GM18867 (cell line): Measurements from ENCODE around the gene CHRNB2.
"Not testable (repeated sequence)": the region's sequence is repeated elsewhere in the genome, so short reads cannot be mapped to it uniquely, and the experiment has no call there.

ENCODE experiments used
- ATAC-seq: cut with Tn5 transposase; IDR thresholded peaks from one replicate; pipeline ENCODE4 v1.9.1; 2021; ENCODE audit warnings: mild to moderate bottlenecking, moderate library complexity; ENCODE audit not compliant: unreplicated experiment

CHRNB2 gene, protein sequence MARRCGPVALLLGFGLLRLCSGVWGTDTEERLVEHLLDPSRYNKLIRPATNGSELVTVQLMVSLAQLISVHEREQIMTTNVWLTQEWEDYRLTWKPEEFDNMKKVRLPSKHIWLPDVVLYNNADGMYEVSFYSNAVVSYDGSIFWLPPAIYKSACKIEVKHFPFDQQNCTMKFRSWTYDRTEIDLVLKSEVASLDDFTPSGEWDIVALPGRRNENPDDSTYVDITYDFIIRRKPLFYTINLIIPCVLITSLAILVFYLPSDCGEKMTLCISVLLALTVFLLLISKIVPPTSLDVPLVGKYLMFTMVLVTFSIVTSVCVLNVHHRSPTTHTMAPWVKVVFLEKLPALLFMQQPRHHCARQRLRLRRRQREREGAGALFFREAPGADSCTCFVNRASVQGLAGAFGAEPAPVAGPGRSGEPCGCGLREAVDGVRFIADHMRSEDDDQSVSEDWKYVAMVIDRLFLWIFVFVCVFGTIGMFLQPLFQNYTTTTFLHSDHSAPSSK

DNA sequence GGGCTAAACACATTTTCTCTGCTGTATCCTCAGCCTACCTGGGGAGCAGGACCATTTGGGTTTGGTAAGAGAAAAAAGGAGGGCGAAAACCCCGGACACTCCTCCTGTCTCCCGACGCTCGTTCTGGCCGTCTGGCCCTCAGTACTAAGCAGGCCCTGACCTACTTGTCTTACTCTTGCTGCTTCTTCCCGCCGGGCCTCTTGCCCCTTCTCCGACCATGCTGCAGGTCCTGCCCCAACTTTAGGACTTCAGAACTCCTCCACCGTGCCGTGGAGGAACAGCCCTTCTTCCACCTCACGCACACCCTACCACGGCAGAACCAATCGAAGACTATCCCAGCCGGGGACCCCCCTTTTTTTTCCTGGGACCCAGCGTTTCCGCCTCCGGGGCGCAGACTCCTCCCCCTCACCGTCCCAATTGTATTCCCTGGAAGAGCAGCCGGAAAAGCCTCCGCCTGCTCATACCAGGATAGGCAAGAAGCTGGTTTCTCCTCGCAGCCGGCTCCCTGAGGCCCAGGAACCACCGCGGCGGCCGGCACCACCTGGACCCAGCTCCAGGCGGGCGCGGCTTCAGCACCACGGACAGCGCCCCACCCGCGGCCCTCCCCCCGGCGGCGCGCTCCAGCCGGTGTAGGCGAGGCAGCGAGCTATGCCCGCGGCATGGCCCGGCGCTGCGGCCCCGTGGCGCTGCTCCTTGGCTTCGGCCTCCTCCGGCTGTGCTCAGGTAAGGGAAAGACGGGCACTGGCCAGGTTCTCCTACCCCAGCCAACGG is at the start of gene CHRNB2:
Gene CHRNB2 (plus strand): TSS at position 393 of the 771 bp plus-strand sequence. CDS start 267 bp downstream, at position 660.
- no peak for ATAC-seq

DNA sequence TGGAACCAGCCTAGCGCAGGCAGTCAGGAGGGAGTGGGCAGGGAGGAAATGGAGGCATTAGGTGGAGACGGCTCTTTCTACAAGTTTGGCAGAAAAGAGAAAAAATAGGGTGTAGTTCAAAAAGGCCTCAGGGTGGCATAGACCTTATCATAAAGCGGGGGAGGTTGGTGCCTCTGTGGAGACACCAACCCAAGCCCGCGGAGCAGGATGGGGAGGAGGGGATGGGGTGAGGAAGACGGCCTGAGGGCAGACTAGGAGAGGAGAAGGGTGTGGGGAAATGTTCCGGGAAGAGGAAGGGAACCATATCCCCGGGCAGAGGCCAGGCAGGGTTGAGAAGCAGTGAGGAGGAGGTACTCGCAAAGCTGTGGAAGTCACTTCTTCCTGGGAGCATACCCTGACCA is 48.0 kb upstream of the CHRNB2 start:
- ATAC-seq = no peak

DNA sequence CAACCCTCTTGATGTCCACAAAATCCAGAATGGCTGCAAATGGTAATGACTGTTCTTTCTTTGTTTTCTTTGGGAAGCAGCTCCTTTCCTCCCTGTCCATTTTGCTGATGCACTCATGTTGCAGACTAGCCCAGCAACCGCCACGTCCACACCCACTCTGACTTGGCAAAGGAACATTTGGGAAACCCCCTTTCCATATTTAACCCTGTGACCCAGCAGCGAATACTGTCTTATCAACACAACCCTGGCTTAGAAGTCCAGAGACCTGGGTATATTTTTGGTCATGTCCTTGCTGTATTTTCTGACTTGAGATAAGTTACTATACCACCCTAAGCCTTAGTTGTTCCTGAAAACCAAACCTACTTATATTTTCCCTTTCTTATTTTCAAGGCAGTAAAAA is 47.2 kb upstream of the CHRNB2 start:
- ATAC-seq = no peak

DNA sequence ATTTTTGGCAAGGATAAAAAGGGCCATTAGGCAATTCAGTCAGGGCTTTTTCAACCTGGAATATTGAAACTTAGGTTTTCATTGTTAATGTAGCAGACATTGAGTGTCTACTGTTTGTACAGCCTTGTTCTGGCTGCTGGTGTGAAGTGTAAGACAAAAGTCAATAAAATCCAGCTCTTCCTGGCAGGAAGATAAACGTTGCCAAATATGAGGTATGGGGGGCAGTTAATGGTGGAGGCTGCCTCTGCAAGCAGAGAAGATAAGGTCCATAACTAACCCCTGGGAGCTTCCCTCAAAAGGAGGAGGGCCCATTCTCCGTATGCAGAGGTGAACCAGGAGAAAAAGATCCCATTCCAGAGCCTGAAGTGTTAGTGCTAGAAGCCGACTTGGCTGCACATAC is 45.9 kb upstream of the CHRNB2 start:
- no peak for ATAC-seq

DNA sequence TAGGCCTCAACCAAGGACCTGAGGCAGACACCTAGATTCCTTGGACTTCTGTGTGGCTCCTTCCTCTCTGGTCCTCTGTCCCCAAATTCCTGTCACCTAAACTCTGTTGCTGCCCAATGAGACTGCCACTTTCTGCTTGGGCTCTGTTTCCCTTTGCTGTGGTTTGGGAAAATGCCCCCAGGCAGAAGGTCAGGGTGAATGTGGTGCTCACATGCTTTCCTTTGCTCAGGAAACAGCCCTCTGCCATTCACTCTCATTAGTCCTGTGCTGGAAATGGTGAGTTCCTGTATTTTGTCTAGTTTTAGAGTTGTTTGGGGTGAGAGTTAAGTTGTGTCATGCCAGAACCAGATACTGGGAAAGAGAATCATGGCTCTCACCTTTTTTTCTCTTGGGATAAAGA is 42.7 kb upstream of the CHRNB2 start:
- ATAC-seq = no peak

DNA sequence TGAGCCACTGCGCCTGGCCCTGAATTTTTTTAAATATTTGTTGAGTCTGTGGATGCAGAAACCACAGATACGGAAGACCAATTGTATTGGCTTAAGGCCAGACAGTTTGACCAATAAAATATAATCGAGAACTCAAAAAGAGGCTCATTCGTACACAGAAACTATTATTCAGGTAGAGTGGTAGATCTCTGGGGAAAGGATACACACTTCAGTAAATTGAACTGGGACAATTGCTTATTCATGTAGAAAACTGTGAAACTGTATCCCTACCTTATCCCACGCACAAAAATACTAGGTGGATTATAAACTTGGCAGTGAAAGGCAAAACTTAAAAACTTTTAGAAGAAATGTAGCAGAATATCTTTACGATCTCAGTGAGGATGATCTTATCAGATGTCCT is 40.4 kb upstream of the CHRNB2 start:
- ATAC-seq = no peak

DNA sequence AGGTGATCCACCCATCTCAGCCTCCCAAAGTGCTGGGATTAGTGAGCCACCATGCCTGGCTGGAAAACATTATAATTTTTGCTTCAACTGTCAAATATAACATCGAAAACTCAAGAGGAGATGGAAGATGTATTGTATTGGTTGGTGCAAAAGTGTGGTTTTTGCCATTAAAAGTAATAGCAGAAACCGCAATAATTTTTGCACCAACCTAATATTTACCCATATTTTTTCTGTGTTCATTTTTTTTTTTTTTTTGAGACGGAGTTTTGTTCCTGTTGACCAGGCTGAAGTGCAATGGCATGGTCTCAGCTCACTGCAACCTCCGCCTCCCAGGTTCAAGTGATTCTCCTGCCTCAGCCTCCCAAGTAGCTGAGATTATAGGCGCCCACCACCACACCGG is 38.3 kb upstream of the CHRNB2 start:
- no peak for ATAC-seq

DNA sequence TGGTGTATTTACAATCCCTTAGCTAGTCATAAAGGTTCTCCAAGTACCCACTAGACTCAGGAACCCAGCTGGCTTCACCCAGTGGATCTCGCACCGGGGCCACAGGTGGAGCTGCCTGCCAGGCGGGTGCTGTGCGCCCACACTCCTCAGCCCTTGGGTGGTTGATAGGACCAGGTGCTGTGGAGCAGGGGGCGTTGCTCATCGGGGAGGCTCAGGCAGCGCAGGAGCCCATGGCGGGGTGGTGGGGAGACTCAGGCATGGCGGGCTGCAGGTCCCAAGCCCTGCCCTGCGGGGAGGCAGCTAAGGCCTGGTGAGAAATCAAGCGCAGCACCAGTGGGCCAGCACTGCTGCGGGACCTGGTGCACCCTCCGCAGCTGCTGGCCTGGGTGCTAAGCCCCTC is 35.6 kb upstream of the CHRNB2 start:
- ATAC-seq = not testable (repeated sequence)

DNA sequence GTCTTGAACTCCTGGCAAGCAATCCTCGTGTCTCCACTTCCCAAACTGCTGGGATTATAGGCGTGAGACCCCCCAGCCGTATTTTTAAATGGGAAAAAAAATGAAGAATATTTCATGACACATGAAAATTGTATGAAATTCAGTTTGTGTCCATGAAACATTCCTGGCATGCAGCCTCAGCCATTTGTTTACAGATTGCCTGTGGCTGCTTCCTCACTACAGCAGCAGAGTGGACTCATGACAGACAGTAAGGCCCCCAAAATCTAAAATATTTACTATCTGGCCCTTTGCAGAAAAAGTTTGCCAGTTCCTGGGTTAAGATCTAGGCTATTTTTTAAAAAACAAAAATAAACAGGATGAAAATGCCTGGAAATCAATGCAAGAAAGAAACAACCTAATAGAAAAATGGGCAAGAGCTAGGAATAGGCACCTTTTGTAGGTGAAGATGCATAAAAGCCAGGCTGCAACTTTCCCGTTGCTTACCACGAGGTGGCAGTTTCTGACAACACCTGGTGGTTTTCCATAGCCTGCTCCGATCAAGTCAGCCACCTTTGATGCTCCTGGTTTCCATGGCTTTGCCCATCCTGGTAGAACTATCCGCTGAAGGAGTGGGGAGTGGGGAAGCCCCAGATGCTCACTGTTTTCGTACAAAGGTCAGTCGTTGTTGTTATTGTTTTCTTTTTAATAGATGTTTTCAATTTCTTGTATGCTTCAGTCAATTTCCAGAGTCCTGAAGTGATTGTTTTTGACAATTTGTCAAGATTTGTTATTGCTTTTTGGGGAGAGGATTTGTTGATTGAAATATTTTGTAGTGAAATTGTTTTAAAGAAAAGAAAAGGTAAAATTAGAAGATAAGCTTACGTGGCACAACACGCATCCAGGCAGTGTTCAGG is 33.4 kb upstream of the CHRNB2 start:
- no peak for ATAC-seq

DNA sequence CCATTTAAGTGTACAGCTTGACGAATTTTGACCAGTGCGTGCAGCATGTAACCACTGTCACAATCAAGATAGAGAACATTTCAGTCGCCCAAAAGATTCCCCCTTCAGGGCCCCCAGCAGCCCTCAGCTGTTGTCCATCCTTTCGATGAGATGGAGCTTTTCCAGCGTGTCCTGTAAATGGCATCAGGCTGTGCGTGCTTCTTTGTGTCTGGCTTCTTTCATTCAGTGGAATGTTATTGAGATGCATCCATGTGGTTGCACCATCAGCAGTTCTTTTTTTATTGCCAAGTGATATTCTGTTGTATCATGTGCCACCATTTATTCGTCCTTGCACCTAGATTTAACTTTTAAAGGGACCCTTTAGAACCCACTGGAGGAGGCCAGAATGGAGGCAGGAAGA is 31.0 kb upstream of the CHRNB2 start:
- no peak for ATAC-seq

DNA sequence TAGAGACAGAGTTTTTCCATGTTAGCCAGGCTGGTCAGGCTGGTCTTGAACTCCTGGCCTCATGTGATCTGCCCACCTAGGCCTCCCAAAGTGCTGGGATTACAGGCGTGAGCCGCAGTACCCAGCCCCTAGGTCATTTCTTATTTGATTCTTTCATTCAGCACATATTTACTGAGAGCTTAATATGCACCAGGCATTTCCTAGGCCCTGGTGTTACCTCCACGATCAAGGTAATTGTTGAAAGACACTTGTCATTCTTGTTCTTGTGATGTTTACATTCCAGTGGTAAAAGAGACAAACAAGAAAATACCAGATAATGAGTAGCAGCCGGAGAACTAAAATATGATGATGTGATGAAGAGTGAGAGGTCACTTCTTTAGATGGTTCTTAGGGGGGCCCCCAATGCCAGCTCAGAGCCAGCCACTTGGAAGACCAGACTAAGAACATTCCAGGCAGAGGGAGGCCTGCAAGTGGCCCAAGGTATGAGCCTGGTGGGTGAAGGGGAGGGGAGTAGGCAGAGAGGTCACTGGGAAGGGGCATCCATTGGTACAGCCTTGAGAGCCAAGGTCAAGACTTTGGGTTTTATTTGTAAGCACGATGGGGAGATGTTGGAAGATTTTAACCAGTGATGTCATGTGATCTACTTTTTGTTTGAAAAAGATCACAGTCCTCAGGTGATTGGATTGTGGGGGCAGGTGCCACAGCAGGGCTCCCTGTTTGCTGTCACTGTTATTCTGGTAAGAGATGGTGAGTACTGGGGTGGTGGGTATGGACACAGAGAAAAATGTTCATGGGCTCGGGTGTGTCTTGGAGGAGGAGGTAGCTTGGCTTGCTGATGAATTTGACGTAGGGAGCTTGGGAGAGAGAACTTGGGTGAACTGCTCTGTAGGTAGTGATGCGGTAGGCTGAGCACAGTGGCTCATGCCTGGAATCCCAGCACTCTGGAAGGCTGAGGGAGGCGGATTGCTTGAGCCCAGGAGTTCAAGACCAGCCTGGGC is 27.8 kb upstream of the CHRNB2 start:
- no peak for ATAC-seq

DNA sequence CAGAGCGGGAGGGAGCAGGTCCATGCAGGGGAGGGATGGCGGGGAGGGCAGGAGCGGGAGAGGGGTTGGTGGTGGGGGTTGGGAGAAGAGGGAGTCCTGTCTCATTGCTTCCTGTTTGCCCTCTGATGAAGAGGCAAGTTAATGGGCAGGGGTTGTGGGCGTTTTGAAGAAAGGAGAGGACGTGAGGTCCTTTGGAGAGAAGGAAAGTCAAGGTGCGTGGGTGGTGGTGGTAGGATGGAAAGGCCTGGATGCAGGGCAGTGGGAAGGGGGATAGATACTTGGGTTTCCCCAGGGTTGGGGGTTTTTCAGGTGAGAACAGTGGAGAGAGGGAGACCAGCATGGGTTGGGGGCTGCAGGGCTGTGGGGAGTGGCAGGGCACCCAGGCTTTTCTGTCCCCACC is 26.3 kb upstream of the CHRNB2 start:
- ATAC-seq = no peak

DNA sequence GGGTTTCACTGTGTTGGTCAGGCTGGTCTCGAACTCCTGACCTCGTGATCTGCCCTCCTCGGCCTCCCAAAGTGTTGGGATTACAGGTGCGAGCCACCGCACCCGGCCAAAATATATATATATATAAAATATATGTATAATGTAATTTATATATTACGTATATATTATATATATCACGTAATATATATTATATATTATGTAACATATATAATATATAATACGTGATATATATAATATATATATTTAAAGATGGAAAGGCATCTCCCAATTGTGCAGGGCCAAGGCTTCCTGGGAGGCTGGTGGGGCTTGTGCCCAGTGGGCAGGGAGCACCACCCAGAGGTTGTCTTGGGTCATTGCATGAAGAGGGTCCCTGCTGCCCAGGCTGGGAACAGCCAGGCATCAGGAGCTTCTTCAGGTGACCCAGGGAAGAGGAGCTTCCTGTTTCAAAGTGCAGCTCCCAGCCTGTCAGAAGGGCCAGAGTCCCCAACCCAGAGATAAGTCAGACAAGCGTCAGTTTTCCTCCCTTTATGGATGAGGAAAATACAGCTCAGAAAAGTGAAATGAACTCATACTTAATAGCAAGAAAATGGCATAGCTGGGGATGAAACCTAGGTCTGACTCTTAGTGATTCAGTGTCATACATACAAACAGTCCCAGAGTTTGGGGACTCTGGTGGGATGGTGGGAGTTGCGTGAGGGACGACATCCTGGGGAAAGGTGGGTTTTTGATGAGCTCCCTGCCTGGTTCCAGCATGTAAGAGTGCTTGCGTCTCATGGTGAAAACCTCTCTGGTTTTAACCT is 21.1 kb upstream of the CHRNB2 start:
- no peak for ATAC-seq

DNA sequence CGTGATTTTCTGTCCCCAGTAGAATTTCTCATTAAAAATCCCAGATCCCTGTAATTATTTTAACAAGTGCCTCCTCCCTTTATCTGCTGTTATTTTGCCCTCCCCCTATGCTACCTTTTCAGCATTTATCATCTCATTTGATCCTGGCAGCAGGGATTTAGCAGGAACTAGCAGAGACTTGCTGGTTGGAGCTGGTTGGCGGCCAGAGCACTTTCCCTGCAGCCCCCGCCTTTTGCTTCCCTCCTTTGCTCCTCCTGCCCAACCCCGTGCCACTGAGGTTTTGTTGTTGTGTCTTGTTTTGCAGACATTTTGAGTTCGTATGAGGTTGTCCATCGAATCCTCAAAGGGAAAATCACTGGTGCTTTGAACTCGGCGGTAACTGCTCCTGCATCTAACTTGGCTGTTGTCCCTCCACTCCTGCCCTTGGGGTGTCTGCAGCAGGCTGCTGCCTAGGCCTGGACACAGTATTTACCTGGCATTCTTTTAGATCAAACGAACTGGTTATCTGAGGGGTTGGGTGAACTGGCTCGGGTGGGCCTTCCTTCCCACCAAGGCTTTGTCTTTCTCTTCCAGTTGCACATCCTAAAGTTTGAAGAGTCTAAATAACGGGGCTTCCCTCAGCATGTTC is 20.4 kb upstream of the CHRNB2 start:
- no peak for ATAC-seq

DNA sequence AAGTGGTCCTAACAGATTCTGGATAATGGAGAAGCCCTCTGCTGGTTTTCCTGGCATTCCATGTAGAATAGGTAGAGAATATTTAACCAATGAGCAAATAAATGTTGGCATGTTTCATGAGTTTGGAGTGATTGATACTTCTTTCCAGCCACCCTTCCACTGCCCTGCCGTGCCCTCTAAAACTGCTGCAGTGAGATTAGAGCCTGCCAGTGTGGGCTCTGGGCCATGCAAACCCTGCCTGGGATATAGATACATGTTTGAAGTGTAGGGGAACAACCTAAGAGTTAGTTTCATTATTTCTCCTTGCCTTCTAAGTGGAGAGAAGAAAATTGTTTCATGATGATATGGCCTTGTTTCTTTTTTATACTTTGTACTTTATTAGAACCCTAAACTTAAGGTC is 19.6 kb upstream of the CHRNB2 start:
- no peak for ATAC-seq

DNA sequence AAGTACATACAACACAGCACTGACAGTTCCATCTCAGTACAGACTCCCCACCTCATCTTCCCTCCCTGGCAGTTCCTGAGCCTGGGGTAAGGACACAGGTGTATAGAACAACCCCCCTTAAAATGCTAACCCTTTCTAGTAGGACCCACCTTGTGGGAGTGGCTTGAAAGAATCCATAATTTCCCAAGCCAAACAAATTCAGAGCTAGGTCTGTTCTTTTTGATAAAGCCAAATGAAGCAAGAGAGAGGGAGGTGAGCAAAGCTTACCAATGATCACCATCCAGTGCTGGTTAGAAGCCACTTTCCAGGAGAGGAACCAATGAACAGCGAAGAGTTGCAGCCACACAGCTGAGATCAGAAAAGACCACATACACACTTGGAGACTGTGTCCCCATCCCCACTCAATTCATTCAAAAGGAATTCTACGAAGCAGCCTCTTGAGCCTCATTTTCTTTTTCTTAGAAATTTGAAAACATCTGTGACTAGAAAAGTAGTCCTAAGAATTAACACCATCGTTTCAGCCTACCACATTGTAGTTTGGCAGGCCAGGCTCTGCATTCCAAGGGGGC is 18.3 kb upstream of the CHRNB2 start:
- no peak for ATAC-seq

DNA sequence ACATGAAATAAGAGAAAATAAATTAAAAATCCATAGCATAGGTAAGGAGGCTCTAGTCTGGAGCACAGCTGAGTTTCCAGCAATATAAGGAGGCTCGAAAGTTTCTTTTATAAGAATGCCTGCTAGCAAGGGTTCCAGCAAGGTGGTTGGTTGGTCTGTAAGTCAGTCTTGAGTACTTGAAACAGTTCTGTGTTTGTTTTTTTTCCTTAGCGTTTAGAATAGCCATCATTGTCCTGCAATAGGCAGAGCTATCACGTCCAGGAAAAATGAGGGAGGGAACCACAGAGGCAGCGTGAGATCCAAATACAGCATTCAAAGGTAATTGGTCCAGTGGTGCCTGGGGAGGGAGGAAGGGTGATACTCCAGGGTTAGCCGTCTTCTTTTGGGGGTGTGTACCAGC is 17.5 kb upstream of the CHRNB2 start:
- no peak for ATAC-seq

DNA sequence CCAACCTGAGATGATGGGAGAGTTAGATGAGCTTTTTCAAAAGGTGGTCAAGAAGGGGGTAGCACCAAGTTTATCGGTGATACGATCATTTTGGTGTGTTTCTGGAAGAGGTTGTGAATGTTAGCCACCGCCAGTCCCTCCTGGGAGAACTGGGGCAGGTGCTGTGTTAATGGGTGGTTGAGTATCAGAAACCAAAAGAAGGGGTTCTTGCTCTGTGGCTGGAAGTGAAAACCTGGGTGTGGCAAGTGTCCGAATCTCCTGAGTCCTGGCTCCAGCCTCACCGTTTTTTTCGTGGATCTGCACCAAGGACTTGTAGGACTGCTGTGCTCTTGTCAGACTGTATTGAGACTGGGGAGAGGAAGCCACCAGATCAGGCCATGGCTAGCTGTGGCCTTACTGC is 16.9 kb upstream of the CHRNB2 start:
- ATAC-seq = no peak
